ENCODE measurements around the gene SLC6A19. TPM values are rescaled to one million over a fixed set of nuclear protein-coding genes. Genes with fewer than 3 reads are reported as not detected.

Gene SLC6A19
- total RNA-seq, 2 donors from 2014 or later: 0.09 to 0.15 TPM

DNA sequence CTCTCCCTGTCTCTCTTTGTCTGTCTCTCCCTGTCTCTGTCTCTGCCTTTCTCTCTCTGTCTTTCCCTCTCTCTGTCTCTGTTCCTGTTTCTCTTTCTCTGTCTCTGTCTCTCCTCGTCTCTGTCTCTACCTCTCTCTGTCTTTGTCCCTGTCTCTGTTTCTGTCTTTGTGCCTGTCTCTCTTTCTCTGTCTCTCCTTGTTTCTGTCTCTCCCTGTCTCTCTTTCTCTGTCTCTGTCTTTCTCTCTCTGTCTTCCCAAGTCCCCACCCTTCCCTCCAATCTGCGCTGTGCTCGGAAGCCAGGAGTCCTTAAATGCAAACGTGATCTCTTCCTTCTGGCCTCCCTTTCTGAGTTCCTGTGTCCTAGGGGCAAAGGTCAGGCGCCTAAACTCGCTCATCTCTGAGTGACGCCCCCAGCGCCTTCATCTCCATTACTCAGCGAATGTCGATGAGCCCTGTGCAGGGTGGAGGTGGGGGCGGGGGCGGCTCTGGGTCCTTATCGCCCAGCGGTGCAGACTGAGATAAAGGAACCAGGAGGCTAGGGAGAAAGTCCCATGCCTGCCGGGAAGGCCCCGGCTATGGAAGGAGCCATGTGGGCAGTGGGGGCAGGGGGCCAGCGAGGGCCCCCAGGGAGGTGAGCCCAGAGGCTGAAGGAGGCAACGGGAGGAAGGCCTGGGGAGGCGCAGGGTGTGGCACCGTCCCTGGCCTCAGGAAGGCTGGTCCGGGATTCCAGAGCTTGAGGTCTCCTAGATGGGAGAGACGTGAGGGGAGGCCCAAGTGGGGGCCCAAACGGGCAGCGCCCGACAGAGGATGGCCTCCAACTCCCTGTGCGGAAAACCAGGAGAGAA is 1.5 kb upstream of the SLC6A19 start:
- H3K9me3 Mint-ChIP-seq: no peaks in the 10 kb centered on the region
- TF ChIP-seq, protein P1, sequence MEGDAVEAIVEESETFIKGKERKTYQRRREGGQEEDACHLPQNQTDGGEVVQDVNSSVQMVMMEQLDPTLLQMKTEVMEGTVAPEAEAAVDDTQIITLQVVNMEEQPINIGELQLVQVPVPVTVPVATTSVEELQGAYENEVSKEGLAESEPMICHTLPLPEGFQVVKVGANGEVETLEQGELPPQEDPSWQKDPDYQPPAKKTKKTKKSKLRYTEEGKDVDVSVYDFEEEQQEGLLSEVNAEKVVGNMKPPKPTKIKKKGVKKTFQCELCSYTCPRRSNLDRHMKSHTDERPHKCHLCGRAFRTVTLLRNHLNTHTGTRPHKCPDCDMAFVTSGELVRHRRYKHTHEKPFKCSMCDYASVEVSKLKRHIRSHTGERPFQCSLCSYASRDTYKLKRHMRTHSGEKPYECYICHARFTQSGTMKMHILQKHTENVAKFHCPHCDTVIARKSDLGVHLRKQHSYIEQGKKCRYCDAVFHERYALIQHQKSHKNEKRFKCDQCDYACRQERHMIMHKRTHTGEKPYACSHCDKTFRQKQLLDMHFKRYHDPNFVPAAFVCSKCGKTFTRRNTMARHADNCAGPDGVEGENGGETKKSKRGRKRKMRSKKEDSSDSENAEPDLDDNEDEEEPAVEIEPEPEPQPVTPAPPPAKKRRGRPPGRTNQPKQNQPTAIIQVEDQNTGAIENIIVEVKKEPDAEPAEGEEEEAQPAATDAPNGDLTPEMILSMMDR (conservative IDR thresholded peaks at IDR 0.05): no peak
- Histone ChIP-seq H3K9me3 (ENCODE audit: control insufficient read depth, low read length) (no peaks in the 10 kb centered on the region), H3K4me3 (ENCODE audit: low read length) (no peak overlapping the region), H3K9ac (ENCODE audit: extremely low read depth, low read length, poor library complexity, severe bottlenecking) (no peak overlapping the region), H3K36me3 (ENCODE audit: control insufficient read depth, insufficient read depth, low read length) (no peaks in the 10 kb centered on the region), H3K27ac (ENCODE audit: low read depth, low read length) (no peak overlapping the region), H3K27me3 (ENCODE audit: control insufficient read depth, insufficient read depth, low read length, poor library complexity, severe bottlenecking) (peaks cover 14% of the 10 kb centered on the region), H3K4me1 (ENCODE audit: control insufficient read depth, insufficient read depth, low read length) (no peaks in the 10 kb centered on the region)
- H3K4me3 Mint-ChIP-seq: no peak overlapping the region
- H3K27me3 Mint-ChIP-seq (ENCODE audit: insufficient read depth): peaks cover 3% of the 10 kb centered on the region
- no peaks in the 10 kb centered on the region for H3K36me3 Mint-ChIP-seq (ENCODE audit: low read depth)
- 81 to 84% methylated on average over 18 to 26 of the region's 26 CpGs for WGBS, 2 experiments (ENCODE audit: insufficient coverage in 1 of 2, insufficient read length in 1 of 2)
- no peak overlapping the region for H3K27ac Mint-ChIP-seq
- H3K4me1 Mint-ChIP-seq: peaks cover 1% of the 10 kb centered on the region
- DNase-seq: no peak

DNA sequence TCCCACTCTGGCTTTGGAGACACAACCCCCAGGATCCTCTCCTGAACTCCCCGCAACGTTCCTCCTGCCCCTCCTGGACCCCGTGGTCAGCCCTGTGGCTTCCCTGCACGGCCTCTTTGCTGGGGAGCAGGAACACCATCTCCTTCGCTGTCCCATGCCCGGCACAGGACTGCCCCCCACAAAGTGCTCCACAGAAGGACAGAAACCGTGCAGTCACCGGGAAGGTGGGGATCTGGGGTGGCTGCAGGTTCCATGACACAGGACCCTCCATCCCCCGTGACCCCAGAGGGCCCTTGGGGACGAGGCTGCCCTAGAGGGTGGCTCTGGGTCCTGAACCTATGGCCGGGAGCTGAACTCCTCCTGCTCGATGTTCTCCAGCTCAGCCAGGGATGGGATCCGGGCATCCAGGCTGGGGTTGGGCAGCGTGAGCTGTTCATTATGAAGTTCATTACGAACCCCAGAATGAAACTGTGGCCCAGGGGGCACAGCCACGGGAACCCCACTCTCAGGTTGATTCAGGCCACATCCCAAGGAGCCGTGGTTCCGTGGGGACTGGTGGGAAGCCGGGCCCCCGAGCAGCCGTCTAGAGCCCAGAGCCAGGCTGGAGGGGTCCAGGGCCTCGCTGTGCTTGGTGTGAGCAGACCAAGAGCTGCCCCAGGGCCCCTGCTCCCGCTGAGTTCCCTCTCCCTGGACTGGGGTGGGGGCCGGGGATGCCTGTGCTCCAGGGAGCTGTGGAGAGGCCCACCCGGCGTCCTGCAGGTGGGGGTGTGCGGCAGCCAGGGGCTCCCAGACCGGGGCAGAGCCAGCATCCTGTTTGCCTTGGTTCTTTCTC is 684 bp upstream of the SLC6A19 start:
- H3K9ac ChIP-seq (ENCODE audit: extremely low read depth, low read length, poor library complexity, severe bottlenecking): no peak overlapping the region
- TF ChIP-seq, protein P1 (conservative IDR thresholded peaks at IDR 0.05): no peak
- Mint-ChIP-seq H3K27me3 (ENCODE audit: insufficient read depth) (peaks cover 5% of the 10 kb centered on the region), H3K4me1 (peaks cover 5% of the 10 kb centered on the region), H3K9me3 (no peaks in the 10 kb centered on the region), H3K4me3 (no peak overlapping the region), H3K27ac (no peak overlapping the region), H3K36me3 (ENCODE audit: low read depth) (no peaks in the 10 kb centered on the region)
- peaks cover 14% of the 10 kb centered on the region for H3K27me3 ChIP-seq (ENCODE audit: control insufficient read depth, insufficient read depth, low read length, poor library complexity, severe bottlenecking)
- DNase-seq: no peak
- H3K9me3 ChIP-seq (ENCODE audit: control insufficient read depth, low read length): no peaks in the 10 kb centered on the region
- 86 to 88% methylated on average over 20 to 28 of the region's 28 CpGs for WGBS, 2 experiments (ENCODE audit: insufficient coverage in 1 of 2, insufficient read length in 1 of 2)
- no peaks in the 10 kb centered on the region for H3K36me3 ChIP-seq (ENCODE audit: control insufficient read depth, insufficient read depth, low read length)
- H3K4me3 ChIP-seq (ENCODE audit: low read length): no peak overlapping the region
- no peak overlapping the region for H3K27ac ChIP-seq (ENCODE audit: low read depth, low read length)
- H3K4me1 ChIP-seq (ENCODE audit: control insufficient read depth, insufficient read depth, low read length): no peaks in the 10 kb centered on the region

DNA sequence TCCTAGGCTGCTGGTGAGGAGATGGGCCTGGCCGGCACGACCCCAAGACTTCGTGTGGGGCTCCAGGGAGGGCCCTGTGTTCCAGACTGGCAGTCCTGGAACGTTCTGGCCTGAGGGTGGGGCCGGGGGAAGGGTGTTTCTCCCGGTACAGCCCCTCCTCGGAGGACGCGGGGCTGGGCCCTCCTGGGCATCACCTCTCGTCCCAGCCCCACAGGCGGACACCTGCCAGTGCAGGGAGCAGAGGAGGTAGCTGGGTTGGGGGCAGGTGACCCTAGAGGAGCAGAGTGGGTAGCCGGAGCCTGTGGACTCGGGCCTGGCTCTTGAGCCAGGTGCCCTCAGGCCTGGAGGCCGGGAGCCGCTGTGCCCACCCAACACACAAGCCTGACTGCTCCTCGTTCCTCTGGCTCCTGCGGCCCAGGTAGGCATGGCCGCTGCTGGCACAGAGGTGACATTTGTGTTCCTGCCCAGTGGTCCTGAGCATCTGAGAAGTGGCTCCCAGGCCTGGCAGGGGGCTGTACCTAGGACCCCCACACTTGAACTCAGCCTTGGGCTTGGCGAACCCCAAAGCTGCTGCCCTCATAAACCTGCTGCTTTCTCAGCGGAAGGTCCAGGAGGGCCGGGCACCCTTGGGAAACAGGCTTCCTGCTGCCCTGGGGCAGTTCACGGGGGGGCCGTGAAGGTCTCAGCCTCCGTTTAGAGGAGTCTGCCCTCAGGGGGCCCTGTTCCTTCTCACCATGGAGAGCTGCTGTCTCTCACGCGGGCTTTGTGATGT is 817 bp downstream of the SLC6A19 start:
- H3K4me1 Mint-ChIP-seq: peaks cover 5% of the 10 kb centered on the region
- H3K27me3 Mint-ChIP-seq (ENCODE audit: insufficient read depth): peaks cover 3% of the 10 kb centered on the region
- H3K9me3 Mint-ChIP-seq: no peaks in the 10 kb centered on the region
- Histone ChIP-seq H3K36me3 (ENCODE audit: control insufficient read depth, insufficient read depth, low read length) (no peaks in the 10 kb centered on the region), H3K4me3 (ENCODE audit: low read length) (no peak overlapping the region), H3K9me3 (ENCODE audit: control insufficient read depth, low read length) (no peaks in the 10 kb centered on the region), H3K4me1 (ENCODE audit: control insufficient read depth, insufficient read depth, low read length) (no peaks in the 10 kb centered on the region), H3K27ac (ENCODE audit: low read depth, low read length) (no peak overlapping the region), H3K9ac (ENCODE audit: extremely low read depth, low read length, poor library complexity, severe bottlenecking) (no peak overlapping the region), H3K27me3 (ENCODE audit: control insufficient read depth, insufficient read depth, low read length, poor library complexity, severe bottlenecking) (peaks cover 14% of the 10 kb centered on the region)
- TF ChIP-seq, protein P1 (conservative IDR thresholded peaks at IDR 0.05): peak; percentile 23
- H3K27ac Mint-ChIP-seq: no peak overlapping the region
- no peak overlapping the region for H3K4me3 Mint-ChIP-seq
- 89 to 94% methylated on average over 15 to 26 of the region's 26 CpGs for WGBS, 2 experiments (ENCODE audit: insufficient coverage in 1 of 2, insufficient read length in 1 of 2)
- no peaks in the 10 kb centered on the region for H3K36me3 Mint-ChIP-seq (ENCODE audit: low read depth)
- no peak for DNase-seq

Data from endodermal cell (in vitro differentiated cells).